GM19239 (cell line): Measurements from ENCODE around the gene TET1.
"Not testable (repeated sequence)": the region's sequence is repeated elsewhere in the genome, so short reads cannot be mapped to it uniquely, and the experiment has no call there.

Experiments
- DNase-seq: peaks from one replicate; pipeline ENCODE4 v3.0.0; 2011; ENCODE audit warnings: low spot score; ENCODE audit not compliant: insufficient read length
- FAIRE-seq: peaks from 2 replicates; lab custom pipeline; 2011; peaks lifted over from hg19 to GRCh38; lab: Jason Lieb, UNC

TET1 gene

DNA sequence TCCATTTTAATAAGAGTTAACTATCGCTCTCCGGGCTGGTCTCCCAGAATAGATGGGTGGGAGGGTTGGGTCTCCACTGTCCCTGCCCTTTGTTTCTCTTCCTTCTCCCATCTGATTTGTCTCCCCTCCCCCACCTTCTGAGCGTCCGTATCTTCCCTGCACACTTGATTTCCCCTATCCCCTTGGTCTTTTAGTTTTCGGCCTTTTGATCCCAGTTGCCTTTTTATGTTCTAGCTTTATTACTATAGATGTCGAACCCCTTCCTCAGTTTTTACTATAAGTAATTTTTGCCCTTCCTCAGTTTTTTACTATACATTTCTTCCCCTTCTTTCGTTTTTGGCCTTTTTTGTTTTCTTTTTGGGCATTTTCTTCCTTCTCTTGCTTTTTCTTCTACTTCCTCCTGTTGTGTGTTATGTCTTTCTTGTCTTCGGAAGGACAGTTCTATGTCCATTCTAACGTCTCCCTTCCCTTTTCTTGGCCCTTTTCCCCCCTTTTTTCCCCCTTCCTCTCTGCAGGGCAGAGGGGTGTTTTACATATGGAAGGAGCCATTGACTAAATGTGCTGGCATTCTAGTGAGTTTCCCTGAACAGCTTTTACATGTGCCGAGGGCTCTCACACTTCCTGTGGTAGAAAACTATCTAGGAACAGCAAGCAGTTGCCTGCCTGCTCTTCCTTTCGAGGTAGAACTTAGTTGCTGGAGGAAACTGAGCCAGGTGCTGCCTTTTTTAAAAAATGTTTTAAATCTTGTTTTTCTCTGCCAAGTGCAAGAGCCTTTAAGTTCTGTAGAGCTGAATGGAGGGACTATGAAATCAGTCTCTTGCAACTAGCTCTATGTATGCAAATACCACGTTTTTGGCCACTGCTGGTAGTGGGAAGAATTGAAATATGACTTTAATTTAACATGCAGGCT lies 2.8 kb downstream of the TET1 start:
- DNase-seq, result no peak
- FAIRE-seq, result no peak

DNA sequence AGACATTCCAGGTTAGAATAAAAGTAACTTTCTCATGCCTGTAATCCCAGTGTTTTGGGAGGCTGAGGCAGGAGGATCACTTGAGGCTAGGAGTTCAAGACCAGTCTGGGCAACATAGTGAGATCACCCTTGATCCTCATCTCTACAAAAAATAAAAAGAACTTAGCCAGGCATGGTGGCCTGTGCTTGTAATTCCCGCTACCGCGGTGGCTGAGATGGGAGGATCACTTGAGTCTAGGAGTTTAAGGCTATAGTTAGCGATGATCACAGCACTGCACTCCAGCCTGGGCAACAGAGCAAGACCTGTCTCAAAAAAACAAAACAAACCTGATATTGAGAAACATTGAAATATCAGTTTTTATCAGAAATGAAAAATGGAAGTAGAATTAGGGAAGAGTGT lies 4.6 kb downstream of the TET1 start:
- FAIRE-seq, result no peak
- DNase-seq, result no peak

DNA sequence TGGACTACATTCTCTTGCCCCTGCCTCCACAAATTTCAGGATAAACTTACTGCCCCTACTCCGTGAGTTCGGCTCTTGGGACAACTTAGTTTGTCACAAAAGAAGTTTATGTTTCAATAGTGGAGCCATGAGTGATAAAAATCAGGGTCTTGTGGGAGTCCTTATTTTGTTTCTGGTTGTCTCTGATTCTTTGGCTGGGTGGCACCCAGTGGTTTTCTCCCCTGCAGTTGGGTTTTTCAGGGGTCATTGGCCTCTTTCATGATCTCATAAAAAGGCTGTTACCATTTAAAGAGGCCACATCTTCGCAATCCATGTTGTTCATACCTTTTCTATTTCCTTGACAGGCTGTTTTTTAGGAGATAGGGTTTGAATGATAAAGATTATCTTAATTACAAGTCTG lies 5.5 kb downstream of the TET1 start:
- DNase-seq, result no peak
- FAIRE-seq, result no peak

DNA sequence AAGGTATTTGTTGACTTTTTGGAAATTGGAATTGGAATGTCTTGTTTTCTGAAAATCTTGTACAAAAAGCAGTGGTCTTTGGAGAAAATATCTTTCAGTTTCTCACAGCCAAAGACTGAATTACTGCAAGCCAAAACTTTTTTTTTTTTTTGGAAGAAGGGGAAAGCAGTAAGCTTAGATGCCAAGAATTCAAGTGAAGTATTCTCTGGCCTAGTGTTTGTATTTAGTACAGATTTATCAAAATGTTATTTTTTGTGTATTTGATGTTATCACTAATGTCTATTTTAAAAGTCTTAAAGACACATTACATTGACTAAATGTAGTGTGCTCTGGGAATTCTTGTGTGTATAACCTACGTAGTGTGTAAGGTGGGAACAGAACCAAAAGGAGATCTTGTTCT lies 6.2 kb downstream of the TET1 start:
- FAIRE-seq, result no peak
- no peak for DNase-seq

DNA sequence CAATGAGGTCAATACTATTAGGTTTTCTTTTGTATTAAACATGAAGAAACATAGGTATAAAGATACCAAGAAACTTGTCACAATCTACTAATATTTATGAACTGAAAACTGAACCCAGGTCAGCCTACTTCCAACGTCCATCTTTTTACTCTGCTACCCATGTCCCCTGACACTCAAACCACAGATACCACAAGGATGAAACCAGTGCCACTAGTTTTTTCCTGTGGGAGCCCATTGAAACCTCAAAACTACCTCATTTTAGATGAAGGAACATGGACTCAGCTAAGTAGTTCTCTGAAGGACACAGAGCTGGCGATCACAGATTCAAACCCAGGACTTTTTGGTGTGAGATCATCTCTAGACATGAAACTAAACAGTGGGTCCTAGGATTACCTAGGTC lies 6.8 kb downstream of the TET1 start:
- peak; percentile 53 for FAIRE-seq
- DNase-seq, result no peak

DNA sequence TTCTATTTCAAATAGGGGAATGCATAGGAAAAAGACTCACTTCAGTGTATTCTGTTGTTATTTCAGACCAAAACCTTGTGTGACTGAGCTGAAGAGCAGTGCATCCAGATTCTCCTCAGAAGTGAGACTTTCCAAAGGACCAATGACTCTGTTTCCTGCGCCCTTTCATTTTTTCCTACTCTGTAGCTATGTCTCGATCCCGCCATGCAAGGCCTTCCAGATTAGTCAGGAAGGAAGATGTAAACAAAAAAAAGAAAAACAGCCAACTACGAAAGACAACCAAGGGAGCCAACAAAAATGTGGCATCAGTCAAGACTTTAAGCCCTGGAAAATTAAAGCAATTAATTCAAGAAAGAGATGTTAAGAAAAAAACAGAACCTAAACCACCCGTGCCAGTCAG lies 12.0 kb downstream of the TET1 start:
- FAIRE-seq (no peak), DNase-seq (no peak)

DNA sequence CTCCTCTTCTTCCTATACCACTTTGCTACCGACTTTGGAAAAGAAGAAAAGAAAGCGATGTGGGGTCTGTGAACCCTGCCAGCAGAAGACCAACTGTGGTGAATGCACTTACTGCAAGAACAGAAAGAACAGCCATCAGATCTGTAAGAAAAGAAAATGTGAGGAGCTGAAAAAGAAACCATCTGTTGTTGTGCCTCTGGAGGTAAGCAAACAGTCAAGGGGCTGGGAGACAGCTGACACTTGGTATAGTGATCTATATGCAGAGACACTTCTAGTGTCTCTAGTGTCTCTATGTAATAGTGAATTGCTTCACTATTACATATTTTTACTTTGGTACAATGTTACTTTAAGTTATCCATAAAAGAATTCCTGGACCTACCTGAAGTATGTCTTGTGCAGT lies 13.9 kb downstream of the TET1 start:
- DNase-seq (no peak), FAIRE-seq (no peak)

DNA sequence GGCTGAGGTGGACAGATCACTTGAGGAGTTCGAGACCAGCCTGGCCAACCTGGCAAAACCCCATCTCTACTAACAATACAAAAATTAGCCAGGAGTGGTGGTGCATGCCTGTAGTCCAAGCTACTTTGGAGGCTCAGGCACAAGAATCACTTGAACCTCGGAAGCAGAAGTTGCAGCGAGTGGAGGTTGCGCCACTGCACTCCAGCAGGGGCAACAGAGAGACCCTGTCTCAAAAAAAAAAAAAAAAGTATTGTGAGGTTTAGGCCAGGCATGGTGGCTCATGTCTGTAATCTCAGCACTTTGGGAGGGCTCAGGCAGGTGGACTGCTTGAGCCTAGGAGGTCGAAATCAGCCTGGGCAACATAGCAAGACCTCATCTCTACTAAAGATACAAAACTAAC lies 16.0 kb downstream of the TET1 start:
- DNase-seq (no peak), FAIRE-seq (no peak)

DNA sequence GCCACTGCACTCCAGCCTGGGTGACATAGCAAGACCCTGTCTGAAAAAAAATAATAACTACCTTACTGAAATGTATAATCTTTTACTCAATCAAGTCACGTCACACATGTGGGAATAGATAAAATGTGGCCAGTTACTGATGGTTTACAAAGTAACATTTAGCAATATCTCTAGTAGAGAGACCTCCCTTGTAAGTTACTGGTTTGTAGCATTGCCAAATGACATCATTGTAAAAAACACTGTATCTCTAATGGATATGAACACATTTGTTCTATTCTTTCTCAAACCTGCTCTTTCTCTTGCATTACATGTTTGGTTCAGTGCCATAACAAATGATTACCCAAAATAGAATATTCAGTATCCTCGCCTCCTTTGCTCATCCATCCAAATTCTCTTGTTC lies 18.8 kb downstream of the TET1 start:
- FAIRE-seq, result no peak
- DNase-seq, result no peak

DNA sequence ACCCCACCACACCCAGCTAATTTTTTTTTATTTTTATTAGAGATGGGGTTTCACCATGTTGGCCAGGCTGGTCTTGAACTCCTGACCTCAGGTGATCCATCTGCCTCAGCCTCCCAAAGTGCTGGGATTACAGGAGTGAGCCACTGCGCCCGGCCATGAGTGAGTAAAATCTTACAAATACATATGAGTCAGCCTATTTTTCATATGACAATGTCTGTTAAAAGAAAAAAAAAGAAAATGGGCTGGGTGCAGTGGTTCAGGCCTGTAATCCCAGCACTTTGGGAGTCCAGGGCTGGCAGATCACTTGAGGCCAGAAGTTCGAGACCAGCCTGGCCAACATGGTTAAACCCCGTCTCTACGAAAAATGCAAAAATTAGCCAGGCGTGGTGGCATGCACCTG lies 24.1 kb downstream of the TET1 start:
- FAIRE-seq, DNase-seq: not testable (repeated sequence)

DNA sequence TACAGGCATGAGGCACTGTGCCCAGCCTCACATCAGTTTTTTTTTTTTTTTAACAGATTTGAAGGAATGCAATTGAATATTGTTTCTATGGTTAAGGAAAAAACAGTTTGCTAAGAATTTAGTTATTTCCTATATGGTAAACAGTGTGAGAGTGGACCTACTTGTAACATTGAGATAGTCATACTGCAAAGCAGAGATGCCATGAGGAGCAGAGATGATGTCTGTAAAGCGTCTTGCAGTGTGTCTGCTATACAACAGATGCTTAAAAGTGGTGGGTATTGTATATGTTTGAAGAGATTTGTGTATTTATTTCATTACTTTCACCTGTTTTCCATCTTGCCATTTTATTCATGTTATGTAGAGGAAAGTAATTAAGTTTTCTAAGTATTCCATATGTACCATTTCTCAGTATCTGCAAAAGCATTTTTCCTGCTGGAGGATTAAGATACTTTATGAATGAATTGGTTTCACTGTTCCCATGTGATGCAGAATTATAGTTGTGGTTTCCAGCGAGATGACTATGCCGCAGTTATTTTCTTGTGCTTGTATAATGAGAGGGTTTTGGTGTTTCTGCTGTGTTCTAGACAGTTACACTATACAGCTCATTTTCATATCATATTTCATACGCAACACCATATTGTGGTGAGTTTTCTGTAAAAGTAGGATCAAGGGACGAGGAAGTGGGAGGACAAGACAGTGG lies 26.6 kb downstream of the TET1 start:
- DNase-seq, result no peak
- FAIRE-seq, result no peak

DNA sequence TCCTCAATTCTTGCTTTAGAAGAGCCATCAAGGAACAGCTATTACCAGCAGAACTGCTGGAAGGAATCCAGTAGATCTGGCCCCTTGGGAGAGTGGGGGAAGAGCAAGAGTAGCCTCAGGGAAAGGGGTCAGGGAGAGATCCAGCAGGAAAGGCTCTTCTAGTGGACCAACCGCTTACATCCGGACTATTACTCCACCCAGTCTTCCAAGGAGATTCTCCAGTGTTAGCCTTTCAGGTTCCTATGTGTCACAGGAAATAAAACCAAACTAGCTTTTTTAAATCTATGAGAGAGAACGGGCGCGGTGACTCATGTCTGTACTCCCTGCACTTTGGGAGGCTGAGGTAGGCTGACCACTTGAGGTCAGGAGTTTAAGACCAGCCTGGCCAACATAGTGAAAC lies 34.3 kb downstream of the TET1 start:
- DNase-seq (no peak), FAIRE-seq (no peak)

DNA sequence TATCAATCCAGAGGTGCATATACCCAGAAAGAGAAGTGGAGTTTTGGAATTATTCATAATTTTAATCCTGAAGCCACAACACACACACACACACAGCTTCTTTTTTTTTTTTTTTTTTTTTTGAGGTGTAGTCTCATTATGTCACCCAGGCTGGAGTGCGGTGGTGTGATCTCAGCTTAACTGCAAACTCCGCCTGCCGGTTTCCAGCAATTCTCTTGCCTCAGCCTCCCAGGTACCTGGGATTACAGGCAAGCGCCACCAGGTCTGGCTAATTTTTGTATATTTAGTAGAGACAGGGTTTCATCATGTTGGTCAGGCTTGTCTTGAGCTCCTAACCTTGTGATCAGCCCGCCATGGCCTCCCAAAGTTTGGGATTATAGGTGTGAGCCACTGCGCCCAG lies 35.4 kb downstream of the TET1 start:
- no peak for DNase-seq
- no peak for FAIRE-seq

DNA sequence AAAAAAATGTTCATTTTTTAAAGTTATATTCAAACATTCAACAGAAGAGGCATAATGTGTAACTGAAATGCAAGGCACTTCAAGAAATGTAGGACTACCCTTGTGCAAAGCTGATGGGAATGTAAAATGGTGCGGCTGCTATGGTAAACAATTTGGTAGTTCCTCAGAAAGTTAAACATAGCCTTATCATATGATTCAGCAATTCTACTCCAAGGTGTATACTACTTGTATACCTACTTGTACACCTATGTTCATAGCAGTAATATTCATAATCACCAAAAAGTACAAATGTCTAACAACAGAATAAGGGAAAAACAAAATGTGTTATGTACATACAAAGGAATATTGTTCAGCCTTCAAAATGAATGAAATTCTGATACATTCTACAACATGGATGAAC lies 37.3 kb downstream of the TET1 start:
- FAIRE-seq, result no peak
- no peak for DNase-seq

DNA sequence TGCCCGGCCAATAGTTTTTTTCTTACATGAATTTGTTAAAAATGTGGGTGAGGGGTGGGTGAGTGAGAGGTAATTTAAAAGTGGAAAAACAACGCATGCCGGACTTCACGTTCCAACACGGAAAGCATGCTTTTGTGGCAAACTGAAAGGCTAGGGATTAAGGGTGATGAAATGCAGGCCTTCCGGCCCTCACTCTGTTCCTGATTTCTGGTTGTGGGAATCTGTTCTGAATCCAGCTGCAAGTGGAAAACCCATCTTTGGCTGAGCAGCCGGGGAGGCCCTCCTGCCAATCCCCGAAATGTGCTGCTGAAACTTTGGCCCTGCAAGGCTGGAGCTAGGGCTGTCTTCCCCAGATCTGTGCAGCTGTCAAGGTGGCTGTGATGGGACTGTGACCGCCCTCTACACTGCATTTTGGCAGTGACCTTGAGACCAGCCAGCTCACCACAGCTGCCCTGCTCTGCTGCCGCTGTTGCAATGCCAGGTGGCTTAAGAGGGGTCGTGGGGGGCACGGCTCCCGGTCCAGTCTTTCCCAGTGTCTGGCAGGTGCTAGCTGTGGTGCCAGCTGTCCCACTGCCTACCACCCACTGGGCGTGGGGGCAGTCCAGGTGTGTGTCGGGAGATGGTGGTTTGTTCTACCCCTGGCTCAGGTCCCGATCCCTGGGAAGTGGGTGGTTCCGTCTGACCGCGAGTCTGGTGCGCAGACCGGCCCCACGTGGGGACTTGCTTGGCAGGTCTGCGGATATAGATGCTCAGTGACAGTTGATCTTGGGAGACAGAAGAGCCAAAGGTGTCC lies 39.0 kb downstream of the TET1 start:
- no peak for DNase-seq
- FAIRE-seq, result no peak

DNA sequence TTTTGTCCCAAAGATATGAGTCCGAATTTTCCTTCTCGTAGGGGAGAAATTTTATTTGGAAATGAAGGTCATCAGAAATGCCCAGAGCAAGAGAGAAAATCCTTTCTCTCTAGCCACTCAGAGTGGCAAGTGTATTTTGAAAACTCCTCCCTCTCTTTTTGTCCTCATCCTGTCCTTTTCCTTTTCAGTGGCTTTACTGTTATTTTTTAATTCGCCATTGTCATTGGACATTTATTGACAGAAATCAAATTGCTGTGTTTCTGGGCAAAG lies 39.6 kb downstream of the TET1 start:
- FAIRE-seq (no peak), DNase-seq (no peak)

DNA sequence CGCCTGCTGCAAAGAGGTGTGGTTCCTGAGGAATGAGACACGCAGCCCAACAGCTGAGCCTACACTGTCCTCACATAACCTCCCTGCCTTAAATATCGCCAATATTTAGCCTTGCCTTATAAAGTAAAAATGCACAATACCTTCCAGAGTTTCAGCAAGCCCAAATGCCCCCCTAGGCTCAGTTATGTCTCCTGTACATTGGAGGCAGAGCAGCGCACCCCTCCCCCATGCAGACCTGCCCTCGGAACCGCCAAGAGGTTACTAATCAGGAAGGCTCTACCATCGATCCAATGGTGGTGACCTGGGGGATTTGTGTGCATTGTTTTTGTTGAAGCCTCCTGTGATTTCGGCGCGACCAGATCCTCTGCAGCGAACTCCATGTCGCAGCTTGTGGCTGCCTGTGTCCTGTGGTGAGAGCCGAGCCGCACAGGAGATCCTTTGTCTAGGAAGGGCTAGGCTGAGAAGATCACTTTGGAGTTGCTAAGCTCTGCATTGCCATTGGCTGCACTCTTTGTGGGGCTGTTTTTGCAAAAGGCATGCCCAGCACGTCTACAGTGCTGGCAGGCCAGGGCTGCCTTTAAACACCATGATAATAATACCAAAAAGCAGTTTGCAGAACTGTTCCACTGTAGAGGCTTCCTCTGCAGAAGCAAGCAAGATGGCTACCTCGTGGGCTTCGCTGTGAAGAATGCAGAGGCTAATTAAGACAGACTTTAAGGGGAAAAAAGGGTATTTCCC lies 40.1 kb downstream of the TET1 start:
- peak; percentile 53 for FAIRE-seq
- DNase-seq, result peak; percentile 52

DNA sequence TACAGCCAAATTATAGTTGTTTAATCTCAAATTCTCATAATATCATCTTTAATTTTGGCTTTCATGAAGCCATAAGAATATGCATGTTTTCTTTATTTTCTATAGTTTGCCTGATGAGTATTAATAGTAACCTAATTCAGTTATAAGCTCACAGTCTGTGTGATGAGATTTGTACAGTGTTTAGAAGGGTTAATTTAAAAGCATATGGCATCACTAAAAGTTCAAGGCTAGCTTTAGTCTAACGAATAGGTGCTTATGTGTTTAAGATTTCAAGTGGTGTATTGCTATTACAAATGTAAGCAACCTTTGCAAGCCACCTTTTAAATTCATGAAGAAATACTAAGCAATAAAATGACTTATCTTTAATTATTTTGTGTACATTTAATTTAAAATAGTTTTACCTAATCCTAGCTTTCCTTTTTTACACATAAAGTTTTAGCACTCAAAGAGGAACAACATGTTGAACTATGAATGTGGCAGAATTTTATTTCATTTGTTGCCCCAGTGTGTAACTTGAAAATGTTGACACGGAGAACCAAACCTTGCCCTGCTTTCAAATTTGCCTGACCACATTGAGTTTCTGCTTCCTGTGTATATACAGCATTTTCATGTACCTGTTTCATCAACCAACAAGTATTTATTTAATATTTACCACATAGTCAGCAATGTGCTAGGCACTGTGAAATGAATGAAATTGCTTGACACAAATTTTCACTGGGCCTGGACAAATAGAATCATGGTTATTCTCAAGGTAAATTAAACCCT lies 41.5 kb downstream of the TET1 start:
- DNase-seq (no peak), FAIRE-seq (peak; percentile 26)

DNA sequence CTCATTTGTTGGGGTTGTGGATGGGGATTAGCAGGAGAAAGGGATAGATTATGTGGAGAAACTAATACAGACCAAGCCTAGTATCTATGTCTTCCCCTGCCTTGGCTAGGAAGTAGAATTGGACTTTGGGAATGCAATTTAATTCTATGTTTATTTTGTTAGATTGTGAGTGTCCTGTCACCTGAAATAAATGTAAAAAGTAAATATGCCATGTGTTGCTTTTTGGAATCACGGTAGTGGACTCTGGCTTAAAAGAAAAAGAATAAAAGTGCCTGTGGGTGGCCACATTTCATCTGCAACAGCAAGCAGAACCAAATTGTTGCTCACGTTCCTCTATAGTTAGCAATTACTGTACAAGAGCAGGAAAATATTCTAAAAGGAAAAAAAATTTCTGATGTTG lies 42.3 kb downstream of the TET1 start:
- FAIRE-seq (no peak), DNase-seq (no peak)

DNA sequence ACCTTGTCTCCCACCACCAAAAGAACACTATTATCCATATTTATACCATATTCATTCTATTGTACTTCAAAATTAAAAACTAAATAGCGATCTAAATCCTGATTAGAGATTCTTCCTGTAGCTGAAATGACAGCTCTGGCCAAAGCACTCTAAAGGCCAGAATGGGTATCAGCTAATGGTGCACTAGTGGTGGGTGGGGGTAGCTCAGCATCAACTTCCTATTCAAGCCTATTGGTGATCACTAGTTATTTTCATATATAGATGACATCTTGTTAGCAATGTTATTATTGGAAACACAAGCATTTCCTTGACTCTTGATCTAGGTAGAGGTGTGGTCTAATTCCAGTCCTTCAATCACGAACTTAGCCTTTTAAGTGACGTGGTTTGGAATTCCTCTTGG lies 43.6 kb downstream of the TET1 start:
- FAIRE-seq, result no peak
- no peak for DNase-seq
